WTC11 (cell line): ENCODE measurements around the gene ZNF488. TPM values are rescaled to one million over a fixed set of nuclear protein-coding genes. Genes with fewer than 3 reads are reported as not detected.
A peak's percentile ranks its signal among the peaks of the same experiment; 100 is the strongest.

Experiments
- ATAC-seq: fragments of 200-7000 bp; cut with Tn5 transposase; 2 replicates; pipeline ENCODE4 v1.10.0; 2021; ENCODE audit warnings: mild to moderate bottlenecking, moderate library complexity
- CTCF ChIA-PET: fragments of 300-600 bp; sonication (Branson Sonifier 250); formaldehyde crosslinking; loops from one replicate; lab custom pipeline; 2021; ENCODE audit warnings: antibody characterized with exemption; lab: Charles Lee
- POLR2A ChIA-PET: fragments of 350-600 bp; sonication (Branson Sonifier 250); formaldehyde crosslinking; loops from one replicate; lab custom pipeline; 2021; ENCODE audit warnings: antibody characterized with exemption; lab: Charles Lee
- DNase-seq: peaks from one replicate; pipeline ENCODE4 v3.0.0; 2021; ENCODE audit warnings: low spot score
- H3K27ac Mint-ChIP-seq: 2 replicates; pipeline ENCODE4 v1.8.0; 2021; ENCODE audit warnings: mixed read lengths
- H3K27me3 Mint-ChIP-seq: 2 replicates; pipeline ENCODE4 v1.8.0; 2021; ENCODE audit warnings: low read depth, mild to moderate bottlenecking, moderate library complexity, mixed read lengths
- H3K36me3 Mint-ChIP-seq: 2 replicates; pipeline ENCODE4 v1.8.0; 2021; ENCODE audit warnings: mixed read lengths
- H3K4me1 Mint-ChIP-seq: 2 replicates; pipeline ENCODE4 v1.8.0; 2022; ENCODE audit warnings: mixed read lengths
- H3K4me3 Mint-ChIP-seq: 2 replicates; pipeline ENCODE4 v1.8.0; 2021; ENCODE audit warnings: mild to moderate bottlenecking, moderate library complexity, mixed read lengths
- H3K9me3 Mint-ChIP-seq: 2 replicates; pipeline ENCODE4 v1.8.0; 2021; ENCODE audit warnings: mixed read lengths
- IRF1 ChIP-seq: sonication (generic); formaldehyde crosslinking; IDR thresholded peaks from 2 replicates; pipeline ENCODE4 v1.8.0; 2023; ENCODE audit warnings: missing genetic modification reagents
- IRF2 ChIP-seq: sonication (generic); formaldehyde crosslinking; IDR thresholded peaks from 2 replicates; pipeline ENCODE4 v1.8.0; 2022; ENCODE audit warnings: low read depth, missing genetic modification reagents, borderline replicate concordance
- JAZF1 ChIP-seq: fragments of 250-450 bp; sonication (Bioruptor Pico); IDR thresholded peaks from 2 replicates; pipeline ENCODE4 v1.9.0; 2021; ENCODE audit warnings: moderate library complexity, mild to moderate bottlenecking, inconsistent platforms
- MYBL2 ChIP-seq: sonication (generic); formaldehyde crosslinking; IDR thresholded peaks from 2 replicates; pipeline ENCODE4 v1.8.1; 2023; ENCODE audit warnings: mild to moderate bottlenecking, moderate library complexity, missing genetic modification reagents
- NFATC4 ChIP-seq: fragments of 250-450 bp; sonication (Bioruptor Pico); IDR thresholded peaks from 2 replicates; pipeline ENCODE4 v1.9.0; 2021; ENCODE audit warnings: mild to moderate bottlenecking
- NFYB ChIP-seq: sonication (generic); formaldehyde crosslinking; conservative IDR thresholded peaks from 2 replicates; pipeline ENCODE4 v1.8.0; 2022; ENCODE audit warnings: low read depth, missing genetic modification reagents
- RELA ChIP-seq: sonication (generic); formaldehyde crosslinking; IDR thresholded peaks from 2 replicates; pipeline ENCODE4 v1.8.1; 2022; ENCODE audit warnings: missing genetic modification reagents, mild to moderate bottlenecking, borderline replicate concordance
- TCF7 ChIP-seq: sonication (generic); formaldehyde crosslinking; IDR thresholded peaks from 2 replicates; pipeline ENCODE4 v1.8.0; 2022; ENCODE audit warnings: mild to moderate bottlenecking, low read depth, missing genetic modification reagents, moderate library complexity
- USF2 ChIP-seq: sonication (generic); formaldehyde crosslinking; IDR thresholded peaks from 2 replicates; pipeline ENCODE4 v1.8.1; 2023; ENCODE audit warnings: mild to moderate bottlenecking, missing genetic modification reagents, moderate library complexity
- ZNF138 ChIP-seq: sonication (generic); formaldehyde crosslinking; conservative IDR thresholded peaks from 2 replicates; pipeline ENCODE4 v1.8.1; 2022; ENCODE audit warnings: mild to moderate bottlenecking, moderate library complexity, missing genetic modification reagents
- ZNF263 ChIP-seq: sonication (generic); formaldehyde crosslinking; IDR thresholded peaks from 2 replicates; pipeline ENCODE4 v1.8.1; 2022; ENCODE audit warnings: low read depth, mild to moderate bottlenecking, moderate library complexity, missing genetic modification reagents
- ZNF423 ChIP-seq: fragments of 250-450 bp; sonication (Bioruptor Pico); IDR thresholded peaks from 2 replicates; pipeline ENCODE4 v2.1.2; 2022; ENCODE audit warnings: mild to moderate bottlenecking, moderate library complexity
- total RNA-seq: library from RNA; stranded (reverse); gene quantifications from 3 replicates; pipeline ENCODE4 v1.2.3, GENCODE V29; 2021
- TF ChIP-seq, protein P1 (sequence below): fragments of 250-450 bp; sonication (Bioruptor Pico); IDR thresholded peaks from 2 replicates; pipeline ENCODE4 v1.8.0; 2021; ENCODE audit warnings: mild to moderate bottlenecking
- TF ChIP-seq, protein P2 (sequence below): sonication (generic); formaldehyde crosslinking; IDR thresholded peaks from 2 replicates; pipeline ENCODE4 v1.8.0; 2023; ENCODE audit warnings: mild to moderate bottlenecking, missing genetic modification reagents
- TF ChIP-seq, protein P3 (sequence below): fragments of 250-450 bp; sonication (Bioruptor Pico); IDR thresholded peaks from 2 replicates; pipeline ENCODE4 v1.9.0; 2021; ENCODE audit warnings: moderate library complexity, mild to moderate bottlenecking, inconsistent platforms, borderline replicate concordance
- TF ChIP-seq, protein P4 (sequence below): fragments of 250-450 bp; sonication (Bioruptor Pico); IDR thresholded peaks from 2 replicates; pipeline ENCODE4 v1.9.0; 2021; ENCODE audit warnings: mild to moderate bottlenecking

ZNF488 gene
- total RNA-seq, 1 experiment from 2014 or later, result 8.7 TPM

GRCh38 chr10:47402641-47403301 lies 18.7 kb upstream of the ZNF488 start:
- Mint-ChIP-seq H3K36me3 (no peaks in the 10 kb centered on the region), H3K4me1 (peaks cover 32% of the 10 kb centered on the region), H3K27me3 (peaks cover 3% of the 10 kb centered on the region; the same call in 1 of the 2 replicates), H3K4me3 (no peak overlapping the region), H3K9me3 (peaks cover 6% of the 10 kb centered on the region)
- peak; percentile 38 for DNase-seq
- POLR2A ChIA-PET, result interaction anchor here (0.6 to 1.4 kb wide), 2 partner anchors 19 to 747 kb away, joined by 3 read pairs; partner anchors contain the start of gene ZNF488
- peak; percentile 82 for ATAC-seq
- CTCF ChIA-PET, result interaction anchor here (0.8 to 3.4 kb wide), 3 partner anchors 19 to 41 kb away, joined by 3 to 12 read pairs (median 5); partner anchors contain the start of gene ZNF488
- peak; percentile 49; the same call in 1 of the 2 replicates for TF ChIP-seq ZNF263 (CRISPR knock-in tag)
- no peak for TF ChIP-seq JAZF1 (CRISPR knock-in tag)
- peak; percentile 66; the same call in 1 of the 2 replicates for TF ChIP-seq ZNF423 (CRISPR knock-in tag)
- TF ChIP-seq, all 79 proteins: peak for 2
- no peak overlapping the region for H3K27ac Mint-ChIP-seq

GRCh38 chr10:47401874-47402640 lies 18.0 kb upstream of the ZNF488 start:
- peaks cover 6% of the 10 kb centered on the region for H3K9me3 Mint-ChIP-seq
- no peaks in the 10 kb centered on the region for H3K36me3 Mint-ChIP-seq
- H3K27me3 Mint-ChIP-seq, result peaks cover 3% of the 10 kb centered on the region; the same call in 1 of the 2 replicates
- no peak for ATAC-seq
- TF ChIP-seq IRF2 (no peak), RELA (CRISPR knock-in tag) (no peak), ZNF138 (CRISPR knock-in tag) (no peak), TCF7 (no peak), USF2 (CRISPR knock-in tag) (no peak), NFYB (CRISPR knock-in tag) (no peak), ZNF423 (CRISPR knock-in tag) (no peak), IRF1 (CRISPR knock-in tag) (no peak), NFATC4 (no peak), MYBL2 (CRISPR knock-in tag) (no peak)
- TF ChIP-seq, protein P1, sequence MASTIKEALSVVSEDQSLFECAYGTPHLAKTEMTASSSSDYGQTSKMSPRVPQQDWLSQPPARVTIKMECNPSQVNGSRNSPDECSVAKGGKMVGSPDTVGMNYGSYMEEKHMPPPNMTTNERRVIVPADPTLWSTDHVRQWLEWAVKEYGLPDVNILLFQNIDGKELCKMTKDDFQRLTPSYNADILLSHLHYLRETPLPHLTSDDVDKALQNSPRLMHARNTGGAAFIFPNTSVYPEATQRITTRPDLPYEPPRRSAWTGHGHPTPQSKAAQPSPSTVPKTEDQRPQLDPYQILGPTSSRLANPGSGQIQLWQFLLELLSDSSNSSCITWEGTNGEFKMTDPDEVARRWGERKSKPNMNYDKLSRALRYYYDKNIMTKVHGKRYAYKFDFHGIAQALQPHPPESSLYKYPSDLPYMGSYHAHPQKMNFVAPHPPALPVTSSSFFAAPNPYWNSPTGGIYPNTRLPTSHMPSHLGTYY (CRISPR knock-in tag), result no peak
- TF ChIP-seq, protein P2, sequence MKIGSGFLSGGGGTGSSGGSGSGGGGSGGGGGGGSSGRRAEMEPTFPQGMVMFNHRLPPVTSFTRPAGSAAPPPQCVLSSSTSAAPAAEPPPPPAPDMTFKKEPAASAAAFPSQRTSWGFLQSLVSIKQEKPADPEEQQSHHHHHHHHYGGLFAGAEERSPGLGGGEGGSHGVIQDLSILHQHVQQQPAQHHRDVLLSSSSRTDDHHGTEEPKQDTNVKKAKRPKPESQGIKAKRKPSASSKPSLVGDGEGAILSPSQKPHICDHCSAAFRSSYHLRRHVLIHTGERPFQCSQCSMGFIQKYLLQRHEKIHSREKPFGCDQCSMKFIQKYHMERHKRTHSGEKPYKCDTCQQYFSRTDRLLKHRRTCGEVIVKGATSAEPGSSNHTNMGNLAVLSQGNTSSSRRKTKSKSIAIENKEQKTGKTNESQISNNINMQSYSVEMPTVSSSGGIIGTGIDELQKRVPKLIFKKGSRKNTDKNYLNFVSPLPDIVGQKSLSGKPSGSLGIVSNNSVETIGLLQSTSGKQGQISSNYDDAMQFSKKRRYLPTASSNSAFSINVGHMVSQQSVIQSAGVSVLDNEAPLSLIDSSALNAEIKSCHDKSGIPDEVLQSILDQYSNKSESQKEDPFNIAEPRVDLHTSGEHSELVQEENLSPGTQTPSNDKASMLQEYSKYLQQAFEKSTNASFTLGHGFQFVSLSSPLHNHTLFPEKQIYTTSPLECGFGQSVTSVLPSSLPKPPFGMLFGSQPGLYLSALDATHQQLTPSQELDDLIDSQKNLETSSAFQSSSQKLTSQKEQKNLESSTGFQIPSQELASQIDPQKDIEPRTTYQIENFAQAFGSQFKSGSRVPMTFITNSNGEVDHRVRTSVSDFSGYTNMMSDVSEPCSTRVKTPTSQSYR (CRISPR knock-in tag), result no peak
- TF ChIP-seq, protein P3, sequence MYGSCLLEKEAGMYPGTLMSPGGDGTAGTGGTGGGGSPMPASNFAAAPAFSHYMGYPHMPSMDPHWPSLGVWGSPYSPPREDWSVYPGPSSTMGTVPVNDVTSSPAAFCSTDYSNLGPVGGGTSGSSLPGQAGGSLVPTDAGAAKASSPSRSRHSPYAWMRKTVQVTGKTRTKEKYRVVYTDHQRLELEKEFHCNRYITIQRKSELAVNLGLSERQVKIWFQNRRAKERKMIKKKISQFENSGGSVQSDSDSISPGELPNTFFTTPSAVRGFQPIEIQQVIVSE (CRISPR knock-in tag), result no peak
- TF ChIP-seq, protein P4, sequence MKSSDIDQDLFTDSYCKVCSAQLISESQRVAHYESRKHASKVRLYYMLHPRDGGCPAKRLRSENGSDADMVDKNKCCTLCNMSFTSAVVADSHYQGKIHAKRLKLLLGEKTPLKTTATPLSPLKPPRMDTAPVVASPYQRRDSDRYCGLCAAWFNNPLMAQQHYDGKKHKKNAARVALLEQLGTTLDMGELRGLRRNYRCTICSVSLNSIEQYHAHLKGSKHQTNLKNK, result no peak
- TF ChIP-seq, all 79 proteins: peak for 0
- no peak overlapping the region for H3K4me3 Mint-ChIP-seq
- DNase-seq, result no peak
- H3K27ac Mint-ChIP-seq, result no peak overlapping the region
- H3K4me1 Mint-ChIP-seq, result peaks cover 32% of the 10 kb centered on the region
- ChIA-PET POLR2A (interaction anchor here (1.4 kb wide), 1 partner anchor 18 kb away, joined by 3 read pairs; the partner anchor contains the start of gene ZNF488), CTCF (interaction anchor here (1.5 to 3.4 kb wide), 2 partner anchors 18 to 40 kb away, joined by 3 to 12 read pairs; partner anchors contain the start of gene ZNF488)
